Inflammatory macrophage (primary cell): ENCODE results near the gene PLXNA4.
"Not testable (repeated sequence)": the region's sequence is repeated elsewhere in the genome, so short reads cannot be mapped to it uniquely, and the experiment has no call there.

Experiments
- DNase-seq, 2 donors: peaks; one replicate each; pipeline ENCODE4 v3.0.0-alpha.2; 2020 to 2022
- total RNA-seq, 18 experiments: gene quantifications; one replicate each; lab custom pipeline; 2026; ENCODE audit warnings: mixed read lengths in 6 of 18, inconsistent platforms in 2 of 18; lab: John Stamatoyannopoulos, UW

PLXNA4 gene, protein sequence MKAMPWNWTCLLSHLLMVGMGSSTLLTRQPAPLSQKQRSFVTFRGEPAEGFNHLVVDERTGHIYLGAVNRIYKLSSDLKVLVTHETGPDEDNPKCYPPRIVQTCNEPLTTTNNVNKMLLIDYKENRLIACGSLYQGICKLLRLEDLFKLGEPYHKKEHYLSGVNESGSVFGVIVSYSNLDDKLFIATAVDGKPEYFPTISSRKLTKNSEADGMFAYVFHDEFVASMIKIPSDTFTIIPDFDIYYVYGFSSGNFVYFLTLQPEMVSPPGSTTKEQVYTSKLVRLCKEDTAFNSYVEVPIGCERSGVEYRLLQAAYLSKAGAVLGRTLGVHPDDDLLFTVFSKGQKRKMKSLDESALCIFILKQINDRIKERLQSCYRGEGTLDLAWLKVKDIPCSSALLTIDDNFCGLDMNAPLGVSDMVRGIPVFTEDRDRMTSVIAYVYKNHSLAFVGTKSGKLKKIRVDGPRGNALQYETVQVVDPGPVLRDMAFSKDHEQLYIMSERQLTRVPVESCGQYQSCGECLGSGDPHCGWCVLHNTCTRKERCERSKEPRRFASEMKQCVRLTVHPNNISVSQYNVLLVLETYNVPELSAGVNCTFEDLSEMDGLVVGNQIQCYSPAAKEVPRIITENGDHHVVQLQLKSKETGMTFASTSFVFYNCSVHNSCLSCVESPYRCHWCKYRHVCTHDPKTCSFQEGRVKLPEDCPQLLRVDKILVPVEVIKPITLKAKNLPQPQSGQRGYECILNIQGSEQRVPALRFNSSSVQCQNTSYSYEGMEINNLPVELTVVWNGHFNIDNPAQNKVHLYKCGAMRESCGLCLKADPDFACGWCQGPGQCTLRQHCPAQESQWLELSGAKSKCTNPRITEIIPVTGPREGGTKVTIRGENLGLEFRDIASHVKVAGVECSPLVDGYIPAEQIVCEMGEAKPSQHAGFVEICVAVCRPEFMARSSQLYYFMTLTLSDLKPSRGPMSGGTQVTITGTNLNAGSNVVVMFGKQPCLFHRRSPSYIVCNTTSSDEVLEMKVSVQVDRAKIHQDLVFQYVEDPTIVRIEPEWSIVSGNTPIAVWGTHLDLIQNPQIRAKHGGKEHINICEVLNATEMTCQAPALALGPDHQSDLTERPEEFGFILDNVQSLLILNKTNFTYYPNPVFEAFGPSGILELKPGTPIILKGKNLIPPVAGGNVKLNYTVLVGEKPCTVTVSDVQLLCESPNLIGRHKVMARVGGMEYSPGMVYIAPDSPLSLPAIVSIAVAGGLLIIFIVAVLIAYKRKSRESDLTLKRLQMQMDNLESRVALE (N-terminal part only)
- total RNA-seq, result 0 to 0.46 (median 0.09) reads per million in 18 experiments

DNA sequence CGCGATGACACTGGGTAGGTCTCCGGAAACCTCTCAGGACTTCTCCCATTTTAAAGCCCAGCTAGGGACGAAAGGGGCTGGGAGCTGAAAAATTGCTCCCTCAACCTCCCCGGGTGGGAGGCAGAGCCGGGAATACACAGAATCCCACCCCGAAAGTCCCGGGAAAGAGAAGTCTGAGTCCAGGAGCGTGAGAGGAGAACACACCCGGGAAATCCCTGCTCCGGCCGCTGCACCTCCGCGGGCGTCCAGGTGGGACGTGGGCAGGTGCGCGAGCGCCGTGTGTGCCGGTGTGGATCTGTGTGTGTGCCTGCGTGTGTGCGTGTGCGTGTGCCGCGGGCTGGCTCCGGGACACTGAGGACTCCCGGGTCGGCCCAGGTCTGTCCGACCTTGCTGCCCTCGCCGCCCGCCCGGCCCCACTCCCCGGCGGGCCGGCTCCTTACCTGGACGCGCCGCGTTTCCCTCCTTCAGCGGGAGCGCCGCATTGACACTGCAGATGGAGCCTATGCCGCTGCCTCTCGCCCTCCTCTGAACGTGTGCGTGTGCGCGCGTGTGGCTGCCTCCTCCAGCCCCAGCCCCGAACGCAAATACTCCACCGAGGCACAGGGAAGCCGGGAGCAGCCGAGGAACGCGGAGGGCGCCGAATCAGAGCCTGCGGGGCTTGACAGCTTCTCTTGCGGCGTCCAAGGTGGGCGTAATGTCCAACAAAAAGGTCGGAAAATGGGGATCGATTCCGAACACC, at the start of gene PLXNA4:
PLXNA4 (minus strand) TSS at position 489 of the 739 bp plus-strand sequence. CDS start 67,777 bp downstream, outside the sequence.
- DNase-seq, result no peak

DNA sequence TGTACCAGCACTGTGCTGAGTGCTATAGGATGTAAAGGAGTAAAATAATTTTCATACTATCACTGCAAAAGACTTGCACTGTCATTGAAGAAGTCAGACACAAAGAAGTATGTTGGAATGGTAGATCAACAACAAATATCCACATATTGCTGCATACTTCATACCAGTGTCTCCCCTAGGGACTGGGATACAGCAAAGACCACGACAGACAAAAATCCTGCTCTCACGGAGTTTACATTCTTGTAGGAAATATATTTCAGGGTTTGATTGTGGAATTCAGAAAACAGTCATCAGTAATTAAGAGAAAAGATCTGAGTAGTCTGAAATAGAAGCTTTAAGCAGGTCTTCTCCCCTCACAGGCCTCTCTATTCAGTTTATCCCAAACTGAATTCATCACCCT, 49.4 kb upstream of the PLXNA4 start:
- no peak for DNase-seq

DNA sequence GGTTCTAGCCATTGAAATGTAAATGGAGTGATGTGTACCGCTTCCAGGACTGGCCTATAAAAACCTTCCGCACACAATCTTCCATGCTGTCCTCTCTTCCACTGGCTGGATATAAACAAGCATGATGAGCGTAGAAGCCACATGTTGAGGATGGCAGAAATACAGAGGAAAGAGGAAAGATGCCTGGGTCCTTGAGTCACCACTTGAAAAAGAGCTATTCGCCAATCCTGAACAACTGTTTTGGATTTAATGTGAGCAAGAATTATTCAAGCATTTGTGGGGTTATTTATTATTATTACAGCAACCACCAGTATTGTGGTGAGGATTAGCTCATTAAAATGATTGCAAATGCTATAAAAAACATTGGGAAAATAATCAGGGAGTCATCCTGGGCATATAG, 45.8 kb upstream of the PLXNA4 start:
- no peak for DNase-seq

DNA sequence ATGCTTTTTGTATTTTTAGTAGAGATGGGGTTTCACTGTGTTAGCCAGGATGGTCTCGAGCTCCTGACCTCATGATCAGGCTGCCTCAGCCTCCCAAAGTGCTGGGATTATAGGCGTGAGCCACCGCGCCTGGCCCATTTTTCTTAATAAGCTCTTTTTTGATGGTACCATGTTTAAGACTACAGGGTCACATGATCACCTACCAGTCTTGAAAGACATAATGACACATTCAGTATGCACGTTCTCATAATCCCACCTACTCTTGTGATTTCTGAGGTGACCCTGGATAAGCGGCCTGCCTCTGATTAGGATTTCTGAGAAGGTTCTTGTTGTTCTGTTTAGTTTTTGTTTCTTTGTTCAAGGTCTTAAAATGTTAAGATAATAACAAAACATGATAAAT, 43.7 kb upstream of the PLXNA4 start:
- no peak for DNase-seq

DNA sequence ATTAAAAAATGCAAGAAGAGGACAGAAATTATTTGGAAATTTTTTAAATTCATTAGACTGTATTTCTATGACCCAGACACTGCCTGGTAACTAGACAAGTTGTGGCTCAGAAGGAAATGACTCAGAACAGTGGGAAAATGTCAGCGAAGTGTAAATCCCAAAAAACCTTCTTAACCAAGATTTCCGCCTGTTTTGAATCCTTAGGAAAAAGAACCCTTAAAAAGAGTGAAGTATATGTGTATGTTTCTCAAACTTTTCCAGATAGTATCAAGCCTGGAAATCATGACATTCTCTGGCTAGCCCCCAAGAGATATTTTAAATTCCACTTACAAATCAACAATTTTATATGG, 42.7 kb upstream of the PLXNA4 start:
- no peak for DNase-seq

DNA sequence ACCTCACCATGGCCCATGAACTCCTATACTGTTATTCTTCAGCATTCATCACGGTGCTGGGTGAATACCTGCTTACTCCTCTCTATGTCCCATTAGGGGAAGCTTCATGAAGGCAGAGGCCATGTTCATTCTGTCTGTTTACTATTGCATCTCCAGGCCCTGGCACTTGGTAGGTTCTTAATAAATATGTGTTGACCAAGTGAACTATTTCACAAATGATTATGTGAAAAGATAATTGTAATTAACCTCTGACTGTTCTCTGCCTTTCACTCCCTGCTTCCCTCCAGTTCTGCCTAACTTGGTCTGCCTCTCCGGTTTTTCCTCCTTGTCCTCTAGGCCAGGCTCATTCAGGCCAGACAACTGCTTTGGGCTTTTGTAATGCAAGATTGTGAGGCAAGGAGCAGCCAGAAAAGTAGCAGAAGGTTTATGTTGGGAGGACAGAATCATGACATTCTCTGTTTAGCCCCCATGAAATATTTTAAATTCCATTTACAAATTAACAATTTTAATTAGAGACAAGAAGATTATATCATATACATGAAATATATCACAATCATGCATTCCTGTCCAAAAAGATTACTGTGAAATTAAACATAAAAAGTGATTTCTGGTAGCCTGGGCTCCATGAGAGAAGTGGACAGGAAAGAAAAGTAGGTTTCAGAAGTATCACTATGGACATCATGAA, 42.1 kb upstream of the PLXNA4 start:
- DNase-seq, result no peak

DNA sequence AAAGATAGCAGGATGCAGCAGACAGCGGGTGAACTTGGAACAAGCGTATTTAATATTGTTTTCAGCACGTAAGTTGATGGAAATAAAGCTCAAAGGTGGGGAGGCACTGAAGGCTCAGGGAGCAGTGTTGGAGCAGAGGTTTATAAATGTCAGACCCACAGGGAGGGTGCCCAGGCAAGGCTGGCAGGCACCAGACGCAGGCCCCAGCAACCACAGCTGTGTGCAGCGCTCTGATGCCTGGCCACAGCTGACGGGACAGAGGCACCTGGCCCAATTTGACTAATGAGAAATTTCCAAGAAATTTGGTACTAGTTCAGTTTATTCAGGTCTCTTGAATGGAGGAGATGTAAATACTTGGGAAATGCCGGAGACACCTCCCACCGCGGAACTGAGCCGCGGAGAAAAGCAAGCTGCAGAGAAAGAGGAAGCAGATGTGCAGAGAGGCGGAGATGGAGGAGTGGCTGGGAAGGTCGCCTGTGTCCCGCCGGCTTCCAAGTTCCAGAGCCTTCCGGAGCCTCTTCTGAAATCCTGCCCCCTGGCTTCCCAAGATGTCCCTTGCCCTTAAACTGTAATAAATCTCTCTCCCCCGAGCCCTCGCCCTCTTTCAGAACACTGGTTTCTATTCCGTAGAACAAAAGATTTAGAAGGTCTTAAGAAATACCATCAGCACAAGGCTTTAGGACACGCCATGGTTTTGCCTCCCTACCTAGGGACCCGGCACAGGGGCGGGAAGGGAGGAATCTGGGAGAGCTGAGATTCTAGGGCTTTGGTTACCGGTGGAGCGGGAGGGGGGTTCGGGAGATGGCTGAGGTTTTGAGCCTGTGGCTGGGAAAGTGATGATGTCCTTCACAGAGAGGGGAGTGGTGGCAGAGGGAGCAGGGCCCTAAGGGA, 38.4 kb upstream of the PLXNA4 start:
- peak; percentile 24 to 60 for DNase-seq

DNA sequence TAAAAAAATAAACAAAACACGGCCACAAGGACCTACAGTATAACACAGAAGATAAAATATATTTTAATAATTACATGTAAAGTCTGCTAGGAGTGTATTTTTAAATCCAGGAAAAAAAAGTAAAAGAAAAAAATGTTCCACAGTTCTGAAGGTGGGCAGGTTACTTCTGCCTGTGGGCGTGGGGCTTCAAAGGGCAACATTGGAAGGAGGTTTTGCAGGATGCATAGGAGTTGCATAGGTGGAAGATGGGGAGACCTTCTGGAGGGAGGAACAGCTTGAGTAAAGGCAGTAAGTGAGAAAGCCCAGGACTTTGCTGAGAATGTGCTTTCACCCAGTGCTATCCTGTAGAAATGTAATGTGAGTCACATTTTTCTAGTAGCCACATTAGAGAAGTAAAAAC, 37.5 kb upstream of the PLXNA4 start:
- no peak for DNase-seq

DNA sequence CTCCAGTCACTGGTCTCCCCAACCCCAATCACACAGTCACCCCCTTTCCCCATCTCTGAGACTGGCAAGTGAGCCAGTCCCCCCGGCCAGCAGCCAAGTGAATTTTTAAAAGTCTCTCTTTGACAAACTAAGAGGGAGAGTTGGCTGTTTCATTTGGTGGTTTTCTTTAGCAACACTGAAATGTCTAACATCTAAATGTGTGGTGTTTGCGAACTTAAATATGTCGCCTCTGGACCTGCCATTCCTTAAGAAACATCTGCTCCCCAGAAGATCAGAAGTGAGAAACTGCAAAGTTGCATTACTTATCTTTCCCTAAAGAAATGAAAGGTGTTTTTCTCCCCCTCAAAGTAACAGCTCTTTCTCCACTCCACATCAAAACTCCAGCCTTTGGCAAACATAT, 34.7 kb upstream of the PLXNA4 start:
- DNase-seq, result no peak

DNA sequence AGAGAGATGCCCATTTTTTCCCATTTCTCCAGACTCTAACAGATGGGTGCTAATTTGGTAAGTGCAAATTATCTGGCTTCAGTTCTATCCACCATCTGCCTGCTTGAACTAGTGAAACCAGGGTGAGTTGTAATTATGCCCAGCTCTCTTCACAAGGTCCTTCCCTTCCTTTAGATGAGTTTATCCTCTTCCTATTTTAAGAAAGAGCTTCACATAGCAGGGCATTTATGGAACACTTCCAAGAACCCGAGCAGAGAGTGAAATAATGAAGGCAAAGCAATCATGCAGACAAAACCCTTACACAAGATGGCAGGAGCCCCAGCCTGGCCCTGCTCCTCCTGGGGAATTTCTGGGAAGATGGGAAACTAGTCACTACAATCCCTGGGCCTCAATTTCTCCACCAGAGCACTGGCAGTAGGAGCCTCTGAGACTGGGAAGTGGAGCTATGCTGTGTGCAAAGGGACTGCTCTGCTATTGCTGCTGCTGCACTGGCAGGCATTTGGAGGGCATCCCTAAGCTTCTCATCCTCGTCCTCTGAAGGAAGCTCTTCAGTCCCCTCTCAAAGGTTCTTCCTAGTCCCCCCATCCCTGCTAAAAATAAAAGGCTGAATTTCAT, 33.7 kb upstream of the PLXNA4 start:
- no peak for DNase-seq

DNA sequence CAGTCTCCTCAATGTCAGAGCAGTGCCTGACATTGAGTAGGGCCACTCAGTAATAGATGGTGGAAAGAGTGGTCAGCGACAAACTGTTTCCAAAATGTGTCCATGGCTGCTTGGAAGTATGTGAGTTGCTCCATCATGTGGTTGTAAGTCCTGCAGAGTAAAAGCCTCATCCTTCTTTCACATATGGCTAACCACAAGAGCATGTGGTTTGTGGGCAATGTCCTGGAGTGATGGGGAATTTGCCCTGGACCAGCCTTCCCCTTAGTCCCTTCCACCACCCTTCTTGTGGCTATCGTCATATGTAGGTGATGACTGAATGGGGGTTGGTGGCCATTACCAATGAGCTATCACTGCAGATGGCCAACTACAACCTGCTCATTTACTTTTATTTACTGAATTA, 33.0 kb upstream of the PLXNA4 start:
- no peak for DNase-seq

DNA sequence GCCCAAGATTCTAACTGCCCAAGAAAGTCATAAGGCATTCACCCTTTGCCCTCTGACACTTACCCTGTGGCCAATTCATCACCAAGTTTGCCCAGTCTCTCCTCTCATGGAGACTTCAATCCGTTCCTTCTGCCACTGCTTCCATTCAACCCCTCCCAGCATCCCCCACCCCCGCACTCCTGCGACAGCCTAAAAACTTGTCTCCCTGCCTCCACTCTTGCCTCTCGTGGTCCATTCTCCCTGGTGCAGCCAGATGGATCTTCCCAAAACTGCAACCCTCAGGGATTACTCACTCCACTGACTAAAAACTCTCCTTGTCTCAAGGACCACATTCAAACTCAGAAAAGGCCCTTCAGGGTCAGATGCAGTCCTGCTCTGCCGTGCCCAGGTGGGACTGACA, 32.3 kb upstream of the PLXNA4 start:
- DNase-seq, result no peak

DNA sequence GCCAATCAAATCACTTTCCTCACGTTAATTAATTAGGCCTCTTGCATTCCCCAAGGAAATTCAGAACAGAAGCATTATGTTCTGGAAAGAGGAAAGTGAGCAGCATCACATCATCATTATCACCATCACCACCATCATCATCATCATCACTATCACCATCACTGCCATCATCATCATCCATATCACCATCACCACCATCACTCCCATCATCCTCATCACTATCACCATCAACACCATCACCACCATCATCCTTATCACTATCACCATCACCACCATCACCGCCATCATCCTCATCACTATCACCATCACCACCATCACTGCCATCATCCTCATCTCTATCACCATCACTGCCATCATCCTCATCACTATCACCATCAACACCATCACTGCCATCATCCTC, 31.4 kb upstream of the PLXNA4 start:
- no peak for DNase-seq

DNA sequence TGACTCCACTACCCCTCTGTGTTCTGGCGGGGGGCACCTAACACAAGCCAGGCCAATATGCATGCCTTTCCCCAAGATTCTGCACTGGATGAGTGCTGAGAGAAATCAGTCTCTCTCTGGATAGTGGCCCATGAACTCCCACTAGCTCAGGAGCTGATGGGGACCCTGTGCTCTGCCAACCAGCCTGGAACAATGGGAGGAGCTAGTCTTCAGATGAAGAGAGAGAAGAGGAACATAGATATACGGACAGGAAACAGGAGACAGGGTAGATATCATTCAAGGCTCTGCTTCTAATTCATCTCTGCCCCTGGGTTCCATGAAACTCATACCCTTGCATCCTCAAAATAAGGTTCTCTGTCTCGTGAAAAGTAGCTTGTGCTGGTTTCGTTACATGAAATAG, 27.9 kb upstream of the PLXNA4 start:
- no peak for DNase-seq

DNA sequence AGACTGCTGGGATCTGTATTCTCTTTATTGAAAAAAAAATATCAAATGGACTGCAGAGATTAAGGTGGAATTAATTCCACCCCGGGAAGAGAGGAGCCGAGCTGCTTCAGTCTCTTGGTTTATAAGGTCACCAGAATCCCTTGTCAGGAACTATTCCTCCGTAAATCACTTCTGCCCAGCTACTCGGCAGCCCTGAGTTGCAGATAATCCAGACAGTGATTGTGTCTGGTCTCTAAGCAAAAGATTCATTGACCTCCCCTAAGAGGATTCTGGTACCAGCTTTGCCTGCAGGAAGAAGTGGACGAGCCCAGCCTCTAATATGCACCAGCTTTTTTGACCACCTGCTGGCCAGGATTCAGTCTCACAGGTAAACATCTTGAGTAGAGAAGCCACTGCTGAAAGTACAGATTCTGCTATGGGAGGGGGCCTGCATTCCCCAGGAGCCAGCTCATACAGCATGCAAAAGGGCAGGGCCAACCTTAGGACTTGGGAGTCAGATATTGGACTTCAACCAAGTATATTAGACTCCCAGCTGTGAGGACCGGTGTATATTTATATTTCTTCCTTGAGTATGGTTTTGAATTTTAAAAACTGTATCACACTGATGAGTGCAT, 27.1 kb upstream of the PLXNA4 start:
- DNase-seq, result no peak

DNA sequence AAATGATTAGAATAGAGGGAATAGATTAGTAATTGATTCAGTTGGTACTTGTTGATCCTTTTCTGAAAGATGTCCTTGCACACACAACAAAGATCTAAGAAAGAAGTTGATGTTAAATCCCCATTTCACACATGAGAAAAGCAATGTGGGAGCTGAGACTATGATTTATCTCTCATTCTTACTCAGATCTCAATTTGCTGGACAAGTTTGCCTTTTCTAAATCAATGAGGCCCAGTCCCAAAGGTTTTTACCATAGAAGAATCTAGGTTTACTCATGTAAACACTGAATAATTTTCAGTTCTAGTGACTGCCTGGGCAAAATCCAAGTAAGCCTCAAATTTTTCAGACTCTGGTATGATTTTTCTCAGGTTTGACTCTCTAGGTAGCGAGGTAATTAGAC, 25.5 kb upstream of the PLXNA4 start:
- DNase-seq, result no peak

DNA sequence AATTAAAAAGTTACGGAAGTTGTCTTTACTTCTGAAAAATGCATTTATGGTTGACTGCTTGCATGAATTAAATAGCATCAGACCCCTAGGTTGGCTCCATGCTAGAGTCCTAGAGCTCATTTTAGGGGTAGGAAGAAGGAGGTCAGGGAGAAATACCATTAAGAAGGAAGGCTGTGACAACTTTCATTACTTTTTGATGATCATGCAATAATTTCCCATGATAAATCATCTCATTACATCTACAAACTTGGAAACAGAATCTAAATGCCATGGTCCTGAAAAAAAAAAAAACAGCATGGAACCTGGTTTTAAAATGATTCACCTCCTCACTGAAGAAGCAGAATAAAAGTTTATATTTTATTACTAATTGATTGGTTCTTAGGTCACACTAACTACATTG, 20.3 kb upstream of the PLXNA4 start:
- DNase-seq, result no peak

DNA sequence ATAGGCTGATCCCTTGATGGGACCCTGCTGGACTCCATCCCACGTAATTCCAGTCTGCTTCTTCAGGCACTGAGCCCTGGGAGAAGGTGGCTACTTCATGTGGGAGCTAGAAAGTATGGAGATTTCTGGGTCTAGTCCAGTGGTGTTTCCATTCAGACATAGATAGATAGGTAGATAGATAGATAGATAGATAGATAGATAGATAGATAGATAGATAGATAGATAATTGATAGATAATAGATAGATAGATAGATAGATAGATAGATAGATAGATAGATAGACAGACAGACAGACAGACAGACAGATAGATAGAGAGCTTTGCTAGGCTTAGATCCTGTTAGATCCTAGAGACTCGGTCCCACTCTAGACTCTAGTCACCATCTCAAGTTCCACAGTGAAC, 18.5 kb upstream of the PLXNA4 start:
- DNase-seq, result not testable (repeated sequence)

DNA sequence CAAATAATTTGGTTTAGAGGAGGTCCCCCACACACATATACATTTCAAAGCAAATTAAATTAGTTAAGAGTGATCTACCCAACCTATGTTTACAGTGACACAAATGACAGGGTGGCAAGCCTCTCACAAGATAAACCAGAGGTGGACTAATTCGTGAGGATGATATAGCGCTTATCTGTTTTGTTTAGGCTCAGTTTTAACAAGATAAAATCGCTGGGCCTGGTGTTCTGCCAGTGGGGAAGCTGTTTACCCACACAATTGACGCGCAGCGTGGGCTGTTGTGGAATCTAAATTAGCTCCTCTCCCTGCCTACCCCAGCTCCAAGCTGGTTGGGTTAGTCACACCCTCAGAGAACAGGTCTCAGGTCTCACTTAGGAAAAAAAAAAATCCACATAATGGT, 16.7 kb upstream of the PLXNA4 start:
- DNase-seq, result no peak
